NK-92 (cell line): Measurements from ENCODE around the gene FDX2.

Source experiments
- DNase-seq: peaks from one replicate; lab custom pipeline; 2025; ENCODE audit not compliant: unreplicated experiment; lab: John Stamatoyannopoulos, UW

FDX2 gene

GRCh38 chr19:10299545-10300458, 16.0 kb downstream of the FDX2 start:
- no peak for DNase-seq

- no peak for DNase-seq
Observed at GRCh38 chr19:10295847-10296591, 19.8 kb downstream of the FDX2 start.

- no peak for DNase-seq
Observed at GRCh38 chr19:10295305-10295846, 20.4 kb downstream of the FDX2 start.

GRCh38 chr19:10294368-10294697, 21.5 kb downstream of the FDX2 start:
- no peak for DNase-seq

- DNase-seq = no peak
Observed at GRCh38 chr19:10293637-10294367, 22.0 kb downstream of the FDX2 start.

GRCh38 chr19:10292789-10293636, 22.8 kb downstream of the FDX2 start:
- no peak for DNase-seq

GRCh38 chr19:10292206-10292788, 23.5 kb downstream of the FDX2 start:
- no peak for DNase-seq

- DNase-seq = no peak
Observed at GRCh38 chr19:10291554-10292205, 24.1 kb downstream of the FDX2 start.

GRCh38 chr19:10290876-10291553, 24.8 kb downstream of the FDX2 start:
- DNase-seq = no peak

GRCh38 chr19:10290357-10290875, 25.4 kb downstream of the FDX2 start:
- DNase-seq = no peak

- DNase-seq = no peak
Observed at GRCh38 chr19:10289836-10290356, 25.9 kb downstream of the FDX2 start, which contains the start of gene ICAM5. Gene ICAM5 (plus strand): TSS chr19:10289952. CDS start chr19:10290044, 92 bp downstream.

GRCh38 chr19:10289167-10289835, 26.5 kb downstream of the FDX2 start:
- DNase-seq = no peak

- no peak for DNase-seq
Observed at GRCh38 chr19:10288662-10289166, 27.1 kb downstream of the FDX2 start.

- no peak for DNase-seq
Observed at GRCh38 chr19:10286803-10287737, 28.7 kb downstream of the FDX2 start, which contains the start of gene ICAM4. Gene ICAM4 (plus strand): TSS chr19:10286955. CDS start chr19:10287013, 58 bp downstream.

- no peak for DNase-seq
Observed at GRCh38 chr19:10285393-10285792, 30.4 kb downstream of the FDX2 start.

GRCh38 chr19:10284960-10285278, 30.9 kb downstream of the FDX2 start:
- DNase-seq = no peak
